HS-5 (cell line): ENCODE data around the gene DSP.

Experiments used
- DNase-seq: peaks from one replicate; pipeline ENCODE4 v3.0.0-alpha.2; 2012; ENCODE audit warnings: low read depth

The DSP gene

DNA sequence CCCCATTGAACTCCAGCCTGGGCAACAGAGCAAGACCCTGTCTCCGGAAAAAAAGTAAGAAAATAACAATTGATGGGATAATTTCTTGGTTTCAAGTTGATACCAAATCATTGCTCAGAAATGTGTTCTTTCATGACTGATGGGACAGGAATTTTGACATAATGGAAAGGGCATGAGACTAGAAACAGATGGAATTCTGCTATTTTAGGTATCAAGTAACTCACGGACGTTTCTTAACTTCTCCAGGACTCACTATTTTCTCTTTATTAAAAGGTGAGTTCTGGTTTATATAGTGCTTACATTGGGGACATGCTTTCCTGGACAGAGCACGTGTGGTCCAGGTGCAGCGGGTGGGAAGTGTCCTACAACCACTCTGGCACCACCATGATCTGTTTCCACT, 6.0 kb upstream of the DSP start:
- peak; percentile 67 for DNase-seq

DNA sequence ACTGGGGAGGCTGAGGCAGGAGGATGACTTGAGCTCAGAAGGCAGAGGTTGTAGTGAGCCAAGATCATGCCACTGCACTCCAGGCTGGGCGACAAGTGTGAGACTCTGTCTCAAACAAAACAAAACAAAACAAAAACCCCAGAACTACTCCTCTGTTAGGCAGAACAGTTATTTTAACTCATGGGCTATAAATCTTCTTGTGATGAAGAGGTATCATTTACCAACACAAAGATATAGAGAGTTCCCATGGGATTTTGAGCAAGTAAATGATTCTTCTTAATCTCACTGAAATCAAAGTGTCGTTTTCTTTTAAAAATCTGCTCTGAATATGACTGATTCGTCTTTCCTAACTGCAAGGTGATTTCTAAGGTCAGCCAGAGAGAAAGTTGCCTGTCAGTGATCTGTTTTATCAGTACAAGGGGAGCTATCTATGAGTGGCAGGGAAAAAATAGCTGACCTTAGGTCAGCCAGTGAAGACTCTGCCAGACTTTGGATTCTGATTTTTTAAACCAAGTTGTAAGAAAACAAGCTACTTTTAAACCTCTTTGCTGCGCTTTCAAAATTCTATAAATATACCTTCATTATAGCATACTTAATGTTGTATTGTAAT, 3.8 kb upstream of the DSP start:
- DNase-seq = no peak

DNA sequence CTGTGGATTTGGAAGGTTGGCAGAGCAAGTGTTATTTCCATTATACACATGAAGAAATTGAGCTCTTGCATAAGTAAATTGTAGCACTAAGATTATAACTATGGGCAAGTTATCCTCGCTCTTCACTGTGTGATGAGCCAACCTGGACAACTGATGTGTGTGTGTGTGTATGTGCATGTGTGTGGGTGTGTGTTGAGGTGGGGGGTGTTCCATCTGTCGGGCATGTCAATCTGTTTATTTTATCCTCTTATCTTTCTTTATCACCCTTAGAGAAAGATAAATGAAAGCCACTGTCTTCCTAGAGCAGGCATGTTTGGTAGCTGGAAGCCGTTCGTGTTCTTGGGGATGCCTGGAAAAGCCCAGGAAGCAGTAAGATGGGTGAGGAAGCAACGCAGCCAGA, 3.0 kb upstream of the DSP start:
- no peak for DNase-seq

DNA sequence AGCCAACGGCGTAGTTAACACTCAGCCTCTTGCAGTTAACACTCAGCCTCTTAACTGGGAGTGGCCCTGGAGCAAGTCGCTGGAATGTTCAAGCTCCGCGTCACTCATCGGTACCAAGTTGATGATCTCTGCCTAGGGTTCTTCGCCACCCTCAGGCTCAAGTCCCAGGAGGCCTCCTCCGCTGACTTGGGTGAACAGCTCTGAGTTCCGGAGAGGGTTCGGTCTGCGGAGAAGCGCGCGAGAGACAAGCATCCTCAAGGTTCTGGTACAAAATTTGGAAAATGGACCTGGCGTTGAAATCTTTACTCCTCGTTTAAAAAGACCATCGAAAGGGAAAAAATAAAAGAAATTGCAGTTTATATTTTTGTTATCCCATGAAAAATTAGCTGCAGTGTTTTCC, 876 bp upstream of the DSP start:
- no peak for DNase-seq

DNA sequence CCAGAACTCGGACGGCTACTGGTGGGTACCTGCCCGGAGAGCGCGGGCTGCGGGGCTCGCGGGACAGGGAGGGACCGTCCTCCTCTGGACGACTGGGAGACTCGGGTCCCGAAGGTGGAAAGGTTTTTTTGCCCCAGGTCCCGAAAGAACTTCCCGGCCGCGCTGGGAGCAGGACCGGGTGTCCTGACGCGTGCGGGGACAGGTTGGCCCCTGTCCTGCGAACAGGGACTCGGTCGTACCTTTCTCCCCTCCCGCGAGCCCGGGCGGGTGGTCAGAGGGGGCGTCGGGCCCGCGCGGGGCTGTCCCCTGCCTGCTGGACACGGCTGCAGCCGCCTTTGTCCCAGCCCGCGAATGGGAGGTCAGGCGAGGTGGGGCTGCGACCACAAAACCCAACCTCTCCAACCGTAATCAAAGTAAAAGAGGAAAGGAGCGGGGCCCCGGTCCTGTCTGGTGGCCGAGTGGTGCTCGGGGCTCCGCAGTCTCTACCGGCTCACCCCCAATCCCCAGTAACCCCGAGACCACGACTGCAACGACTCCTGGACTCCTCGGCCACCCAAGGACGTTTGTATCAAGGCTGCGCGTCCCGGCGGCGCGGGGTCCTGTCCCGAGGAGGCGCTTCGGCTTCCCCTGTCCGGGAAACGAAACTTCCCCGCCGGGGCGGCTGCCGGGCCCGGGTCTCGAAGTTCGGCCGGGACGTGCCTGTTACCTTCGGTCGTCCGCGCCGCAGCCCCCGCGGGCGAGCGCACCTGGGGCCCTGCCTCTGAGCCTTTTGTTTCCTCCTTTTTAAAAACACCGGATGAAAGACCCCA, 798 bp downstream of the DSP start:
- DNase-seq = no peak

DNA sequence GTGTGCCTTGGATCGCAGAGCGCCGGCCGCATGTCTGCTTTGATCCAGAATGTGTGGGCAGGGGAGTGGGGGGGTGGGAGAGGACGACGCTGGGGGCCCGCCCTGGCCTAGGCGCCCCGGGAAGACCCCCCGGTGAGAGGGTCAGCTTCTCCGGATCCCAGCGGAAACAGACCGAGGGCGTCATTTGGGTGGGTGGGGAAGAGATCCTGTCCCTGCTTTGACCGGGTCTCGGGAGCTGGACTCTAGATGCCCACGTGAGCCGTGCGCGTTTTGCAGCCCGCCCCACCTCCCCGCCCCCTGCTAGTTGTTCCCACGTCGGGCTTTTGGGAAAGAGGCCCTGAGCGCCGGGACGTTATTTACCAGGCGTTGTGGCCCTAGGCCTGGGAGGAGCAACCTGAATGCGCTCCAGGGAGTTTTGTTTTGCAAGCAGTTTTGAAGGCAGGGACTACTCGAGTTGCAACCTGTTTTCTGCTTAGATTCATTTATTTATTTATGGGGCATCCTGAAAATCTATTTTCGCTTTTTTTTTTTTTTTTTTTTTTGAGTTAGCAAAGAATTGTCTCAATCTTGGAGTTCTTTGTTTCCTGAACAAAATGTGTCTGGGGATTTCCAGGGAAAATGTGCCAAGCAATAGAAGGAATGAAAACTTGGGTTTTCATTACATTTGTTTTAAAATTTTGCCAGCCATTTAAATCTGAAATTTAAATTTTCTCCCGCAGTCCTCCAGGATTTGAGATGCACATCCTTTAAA, 1.6 kb downstream of the DSP start:
- DNase-seq = no peak

DNA sequence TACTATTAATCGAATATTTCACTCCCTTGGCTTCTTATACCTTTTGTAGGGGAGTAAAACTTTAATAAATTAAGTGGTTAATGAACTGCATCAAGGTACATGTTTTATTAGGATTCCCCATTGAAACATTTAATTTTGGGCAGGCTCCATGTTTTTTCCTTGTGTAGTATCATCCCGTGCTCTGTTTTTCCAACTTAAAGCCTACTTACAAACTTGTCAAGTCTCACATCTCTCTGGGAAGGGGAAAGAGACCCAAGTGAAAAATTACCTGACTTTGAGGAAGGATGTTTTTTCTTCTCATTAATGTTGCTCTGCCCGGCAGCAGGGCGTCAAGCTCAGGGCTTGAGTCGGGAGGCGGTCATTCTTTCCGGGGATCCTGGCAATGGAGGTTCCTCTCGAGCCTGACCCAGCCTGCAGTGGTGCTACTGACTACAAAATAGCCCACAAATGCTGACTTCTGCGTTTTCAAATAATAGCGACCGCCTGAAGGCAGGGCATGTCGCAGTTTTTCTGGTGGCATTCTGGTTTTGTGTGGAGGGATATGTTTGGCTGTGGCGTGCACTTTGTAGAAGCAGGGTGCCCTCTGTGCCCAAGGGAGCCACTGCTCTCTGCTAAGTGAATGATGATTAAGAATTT, 2.4 kb downstream of the DSP start:
- DNase-seq = no peak

DNA sequence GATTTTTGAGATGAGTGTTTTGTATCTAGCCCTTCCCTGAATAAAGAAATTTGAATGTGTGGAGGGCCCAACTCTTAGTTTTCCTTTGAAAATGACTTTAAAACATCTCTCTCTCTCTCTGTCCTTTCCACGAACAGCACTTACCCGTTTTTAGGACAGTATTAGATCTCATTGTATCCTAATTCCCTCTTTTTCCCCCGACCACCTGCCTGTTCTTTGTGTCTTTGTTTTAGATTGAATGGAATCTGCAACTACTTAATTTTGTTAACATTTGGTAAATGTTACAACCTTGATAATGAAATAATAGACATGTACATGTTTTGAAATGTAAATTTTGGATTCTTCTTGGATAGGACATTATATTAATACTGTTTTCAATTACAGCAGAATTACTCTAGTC, 3.1 kb downstream of the DSP start:
- no peak for DNase-seq

DNA sequence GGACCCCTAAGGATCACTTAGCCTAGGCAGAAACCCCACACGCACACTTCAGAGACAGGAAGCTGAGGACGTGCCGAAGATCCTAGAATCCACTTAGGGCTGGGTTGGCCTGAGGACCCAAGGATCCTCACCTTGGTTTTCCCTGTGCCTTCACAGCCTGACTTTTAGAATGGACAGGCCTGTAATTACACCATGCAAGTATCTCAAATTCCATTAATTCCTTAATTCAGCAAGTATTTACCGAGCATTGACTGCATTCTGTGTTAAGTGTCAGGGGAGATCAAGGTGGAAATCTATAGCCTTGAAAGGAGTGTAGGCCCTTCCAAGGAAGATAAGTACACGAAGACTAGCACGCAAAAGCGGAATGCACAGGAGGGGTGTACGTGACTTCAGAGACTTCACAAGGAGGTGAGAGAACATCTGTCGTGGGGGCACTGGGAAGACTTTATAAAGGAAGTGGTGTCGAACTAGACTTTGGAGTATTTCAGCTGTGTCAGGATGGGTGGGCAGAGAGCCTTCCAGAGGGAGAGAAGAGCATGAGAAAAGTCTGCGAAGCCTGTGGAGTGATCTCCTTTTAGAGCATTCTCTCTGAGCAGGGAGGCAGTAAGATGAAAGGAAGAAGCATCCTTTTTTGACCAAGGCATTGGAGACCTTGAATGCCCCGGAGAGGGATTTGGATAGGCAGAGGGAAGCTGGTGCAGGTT, 4.0 kb downstream of the DSP start:
- no peak for DNase-seq

DNA sequence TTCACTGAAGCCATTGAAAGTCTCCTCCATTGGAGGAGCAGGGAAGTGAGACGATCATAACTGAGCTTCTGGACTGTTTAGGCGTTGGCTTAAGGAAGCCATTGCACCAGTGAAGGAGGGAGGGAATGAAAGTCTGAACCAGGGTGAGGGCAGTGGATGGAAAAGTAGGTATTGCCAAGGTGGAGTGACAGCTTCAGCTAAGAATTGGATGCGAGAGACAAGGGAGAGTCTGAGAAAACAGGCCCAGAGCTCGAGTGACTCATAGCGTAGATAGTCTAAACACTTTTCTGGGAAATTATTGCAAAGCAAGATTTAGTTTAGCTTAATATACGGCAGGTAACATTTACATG, 4.5 kb downstream of the DSP start:
- DNase-seq = no peak

DNA sequence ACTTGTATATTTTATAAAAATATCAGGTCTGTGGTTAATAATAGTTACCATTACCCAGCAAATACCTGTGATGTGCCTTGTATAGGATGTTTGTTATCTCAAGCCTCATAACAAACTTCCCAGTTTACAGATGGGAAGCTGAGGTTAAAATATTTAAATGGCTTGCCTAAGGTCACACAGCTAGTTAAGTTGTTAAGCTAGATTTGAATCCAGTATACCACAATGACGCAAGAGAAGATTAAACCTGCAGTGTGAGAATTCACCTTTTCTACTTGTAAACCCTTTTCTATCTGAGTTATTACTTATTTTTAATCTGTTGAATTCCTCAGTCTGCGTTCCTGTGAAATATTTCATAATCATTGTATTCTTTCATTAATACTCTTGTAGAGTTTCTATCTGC, 4.9 kb downstream of the DSP start:
- no peak for DNase-seq

DNA sequence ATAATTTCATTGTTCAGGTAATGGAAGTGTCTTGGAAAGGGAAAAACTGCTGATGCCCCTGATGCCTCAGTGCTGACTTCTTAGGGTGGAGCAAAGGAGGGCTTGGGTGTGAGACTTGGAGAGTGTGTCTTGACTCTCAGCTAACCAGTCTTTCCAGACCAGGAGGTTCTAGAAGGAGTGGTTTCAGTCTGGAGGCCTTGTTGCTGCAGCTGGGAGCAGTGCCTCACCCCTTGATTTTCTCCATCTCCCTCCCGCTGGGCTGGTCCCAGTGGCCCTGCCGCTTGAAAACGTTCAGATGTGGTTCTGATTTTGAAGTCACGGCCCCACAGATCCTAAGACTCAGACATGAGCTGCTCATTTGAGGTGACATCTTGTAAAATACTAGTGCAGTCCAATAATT, 5.4 kb downstream of the DSP start:
- no peak for DNase-seq

DNA sequence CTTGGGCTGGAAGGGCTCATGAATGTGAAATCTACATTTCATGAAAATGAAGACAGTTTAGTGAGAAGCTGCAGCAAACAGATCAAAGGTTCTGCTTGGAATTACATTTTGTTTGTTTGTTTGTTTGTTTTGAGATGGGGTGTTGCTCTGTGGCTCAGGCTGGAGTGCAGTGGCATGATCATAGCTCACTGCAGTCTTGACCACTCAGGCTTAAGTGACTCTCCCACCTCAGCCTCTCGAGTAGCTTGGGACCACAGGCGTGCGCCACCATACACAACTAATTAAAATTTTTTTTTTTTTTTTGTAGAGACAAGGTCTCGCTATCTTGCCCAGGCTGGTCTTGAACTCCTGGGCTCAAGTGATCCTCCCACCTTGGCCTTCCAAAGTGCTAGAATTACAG, 5.8 kb downstream of the DSP start:
- DNase-seq = no peak

DNA sequence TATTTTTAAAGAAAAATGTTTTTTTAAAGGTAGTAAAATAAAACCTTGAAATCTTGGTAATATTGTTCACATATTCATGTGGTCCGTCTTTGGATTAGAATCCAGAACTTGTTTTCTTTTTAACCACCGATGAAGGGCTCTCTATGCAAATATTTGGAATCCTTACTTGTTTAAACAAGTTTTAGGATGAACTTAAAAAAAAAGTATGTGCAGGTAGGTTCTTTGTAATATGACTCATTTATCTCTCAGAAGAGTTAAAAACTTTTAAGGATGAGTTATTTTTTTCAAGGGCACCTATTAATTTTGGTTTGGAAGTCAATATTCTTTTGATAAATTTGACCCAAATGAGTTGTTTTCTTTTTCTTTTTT, 8.9 kb downstream of the DSP start:
- DNase-seq = no peak

DNA sequence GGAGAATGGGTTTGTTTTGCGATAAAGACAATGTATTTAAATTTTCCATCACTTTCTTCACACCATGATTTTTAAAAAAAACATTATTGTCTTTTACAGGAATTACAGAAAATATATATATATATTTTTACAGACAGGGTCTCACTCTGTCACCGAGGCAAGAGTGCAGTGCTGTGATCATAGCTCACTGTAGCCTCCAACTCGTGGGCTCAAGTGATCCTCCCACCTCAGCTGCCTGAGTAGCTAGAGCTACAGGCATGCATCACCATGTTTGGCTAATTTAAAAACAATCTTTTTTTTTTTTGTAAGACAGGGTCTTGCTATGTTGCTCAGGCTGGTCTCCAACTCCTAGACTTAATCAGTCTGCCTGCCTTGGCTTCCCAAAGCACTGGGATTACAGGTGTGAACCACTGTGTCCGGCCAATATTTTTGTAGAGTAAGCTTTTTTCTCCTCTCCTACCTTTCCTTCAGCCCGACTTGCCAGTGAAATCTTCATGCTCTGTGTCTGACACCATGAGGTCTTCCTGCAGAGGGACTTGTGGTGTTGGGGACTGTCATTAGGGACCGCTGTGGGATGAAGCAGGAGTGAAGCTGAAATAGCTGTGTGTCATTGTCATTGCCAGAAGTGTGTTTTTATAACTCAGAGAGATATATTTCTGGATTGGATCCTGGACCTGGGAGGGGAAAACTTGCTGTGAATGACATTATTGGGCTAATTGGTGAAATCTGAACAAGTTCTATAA, 13.2 kb downstream of the DSP start:
- DNase-seq = no peak

DNA sequence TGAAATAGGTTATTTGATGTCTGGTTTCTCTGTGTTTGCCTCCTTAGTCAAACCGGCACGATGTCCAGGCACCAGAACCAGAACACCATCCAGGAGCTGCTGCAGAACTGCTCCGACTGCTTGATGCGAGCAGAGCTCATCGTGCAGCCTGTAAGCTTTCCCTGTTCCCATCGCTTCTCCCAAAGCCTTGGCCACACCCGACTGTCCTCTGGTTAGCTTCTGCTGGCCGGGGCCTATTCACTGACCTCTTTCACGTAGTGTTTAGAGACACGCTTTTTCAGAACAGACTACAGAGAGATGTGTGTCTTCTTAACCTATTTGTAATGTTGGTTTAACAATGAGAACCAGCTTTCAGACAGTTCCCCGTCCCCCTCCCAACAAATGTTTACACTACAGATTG, 14.2 kb downstream of the DSP start:
- DNase-seq = no peak

DNA sequence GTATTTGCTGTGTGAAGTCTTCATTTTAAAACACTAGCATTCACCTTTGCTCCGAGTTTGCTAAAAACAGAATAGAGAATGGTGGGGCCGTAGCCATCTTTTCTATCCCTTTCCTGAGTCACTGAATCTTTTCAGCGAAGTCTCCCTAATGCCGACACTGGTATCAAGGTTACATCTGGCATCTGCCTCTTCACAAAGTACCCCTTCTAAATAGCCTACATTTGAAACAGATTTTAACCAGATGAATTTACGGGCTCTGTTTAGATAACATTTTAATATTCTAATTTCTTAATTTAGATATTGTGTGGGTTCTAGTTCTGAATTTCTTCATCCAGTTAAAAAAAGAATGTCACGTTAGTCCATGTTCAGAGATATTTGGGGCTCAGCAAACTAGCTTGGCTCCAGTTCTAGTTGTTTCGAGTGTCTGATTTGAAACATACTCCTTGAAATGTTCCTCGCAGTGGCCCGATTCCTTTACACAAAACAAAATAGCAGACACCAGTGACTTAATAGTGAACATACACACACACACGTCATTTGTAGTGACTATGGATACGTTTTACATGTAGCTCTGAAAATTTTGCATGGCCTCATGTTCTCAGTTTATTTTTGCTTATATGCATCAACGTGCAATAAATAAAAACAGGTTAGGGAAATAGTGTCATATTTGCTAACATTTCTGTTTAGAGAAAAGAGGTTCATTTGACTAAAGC, 15.1 kb downstream of the DSP start:
- no peak for DNase-seq

DNA sequence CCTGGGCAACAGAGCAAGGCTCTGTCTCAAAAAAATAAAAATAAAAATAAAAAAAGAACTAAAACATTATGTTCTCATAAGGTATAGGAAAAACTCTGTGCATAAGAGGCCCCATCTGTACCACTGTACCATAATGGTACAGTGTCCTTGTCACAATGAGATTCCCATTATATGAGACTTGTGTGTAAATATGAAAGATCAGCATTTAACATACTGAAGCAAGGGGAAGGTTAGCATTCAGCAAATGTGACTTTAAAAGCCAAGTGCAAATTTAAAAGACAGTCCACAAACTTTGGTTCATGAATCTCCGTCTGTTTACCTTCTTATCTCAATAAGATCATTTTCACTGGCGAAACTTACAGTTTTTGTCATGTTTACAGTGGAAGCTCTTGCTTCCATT, 16.2 kb downstream of the DSP start:
- no peak for DNase-seq

DNA sequence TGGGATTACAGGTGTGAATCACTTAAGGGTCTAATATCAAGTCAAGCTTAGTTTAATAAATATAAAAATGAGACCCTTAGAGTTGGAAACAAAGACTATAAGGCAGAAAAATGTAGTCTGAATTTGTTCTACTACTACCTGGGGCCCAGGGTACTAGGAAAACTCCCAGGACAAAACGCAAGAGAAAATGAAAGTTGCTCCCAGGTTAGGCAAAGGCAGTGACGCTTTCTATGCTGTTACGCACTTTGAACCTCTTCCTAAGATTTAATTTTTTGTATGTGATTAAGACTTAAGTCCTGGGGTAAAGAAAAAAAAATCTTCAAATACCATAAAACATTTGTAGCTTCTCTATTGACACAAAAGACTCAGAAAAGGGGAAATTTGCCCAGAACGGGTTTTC, 17.3 kb downstream of the DSP start:
- DNase-seq = no peak

DNA sequence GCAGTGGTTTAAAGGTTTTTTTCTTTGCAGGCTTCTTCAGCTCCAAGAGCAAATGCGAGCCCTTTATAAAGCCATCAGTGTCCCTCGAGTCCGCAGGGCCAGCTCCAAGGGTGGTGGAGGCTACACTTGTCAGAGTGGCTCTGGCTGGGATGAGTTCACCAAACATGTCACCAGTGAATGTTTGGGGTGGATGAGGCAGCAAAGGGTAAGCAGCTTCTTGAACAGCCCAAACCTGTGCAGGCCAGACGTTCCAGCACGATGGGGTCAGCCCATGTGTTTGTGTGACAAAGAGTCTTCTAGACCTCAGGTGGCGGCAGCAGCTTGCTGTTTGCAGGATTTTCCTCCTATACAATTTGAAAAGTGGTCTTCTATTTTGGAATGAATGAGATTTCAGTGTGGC, 17.7 kb downstream of the DSP start:
- DNase-seq = no peak
